NCI-H2081 (cell line): ENCODE measurements around the gene HOXA4.

Experiments used
- DNase-seq, 2 experiments: peaks; one replicate each; lab custom pipeline; 2025; lab: John Stamatoyannopoulos, UW

The HOXA4 gene

DNA sequence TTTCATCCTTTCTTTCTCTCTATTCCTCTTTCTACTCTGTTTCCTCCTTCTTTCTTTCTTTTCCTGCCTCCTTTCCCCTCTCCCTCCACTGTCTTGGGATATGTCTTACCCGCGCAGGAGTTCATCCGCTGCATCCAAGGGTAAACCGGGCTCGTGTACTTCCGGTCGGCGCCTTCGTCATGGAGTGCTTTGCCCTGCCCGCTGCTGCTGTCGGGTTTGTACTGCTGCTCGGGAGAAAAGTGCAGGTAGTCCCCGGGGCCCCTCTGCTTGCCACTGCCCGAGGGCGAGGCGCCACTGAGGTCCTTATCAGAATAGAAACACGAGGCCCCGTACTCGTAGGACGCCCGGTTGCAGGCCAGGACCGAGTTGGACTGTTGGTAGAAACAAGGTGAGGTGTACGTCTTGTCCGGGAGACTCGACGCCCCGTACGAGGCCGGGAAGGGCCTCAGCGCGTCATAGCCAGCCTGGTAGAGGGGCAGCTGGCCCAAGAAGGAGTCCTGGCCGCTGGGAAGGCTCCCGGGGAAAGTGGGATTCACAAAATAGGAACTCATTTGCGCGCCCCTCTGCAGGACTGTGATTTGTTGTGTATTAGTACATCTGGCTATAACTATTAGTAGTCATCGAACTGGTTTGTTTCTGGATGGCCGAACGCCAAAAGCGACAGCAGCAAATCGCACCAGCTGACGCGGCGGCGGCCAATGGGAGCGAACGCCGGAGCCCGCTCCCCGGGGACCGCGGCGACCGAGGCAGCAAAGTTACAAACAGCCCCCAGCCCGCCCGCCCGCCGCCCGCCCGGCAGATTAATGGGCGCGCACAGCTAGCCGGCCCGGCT, 16.9 kb upstream of the HOXA4 start, which contains the start of gene HOXA6:
TSS of gene HOXA6 (minus strand) at position 576 of the 832 bp plus-strand sequence. CDS start at position 551, 25 bp downstream.
- no peak for DNase-seq

DNA sequence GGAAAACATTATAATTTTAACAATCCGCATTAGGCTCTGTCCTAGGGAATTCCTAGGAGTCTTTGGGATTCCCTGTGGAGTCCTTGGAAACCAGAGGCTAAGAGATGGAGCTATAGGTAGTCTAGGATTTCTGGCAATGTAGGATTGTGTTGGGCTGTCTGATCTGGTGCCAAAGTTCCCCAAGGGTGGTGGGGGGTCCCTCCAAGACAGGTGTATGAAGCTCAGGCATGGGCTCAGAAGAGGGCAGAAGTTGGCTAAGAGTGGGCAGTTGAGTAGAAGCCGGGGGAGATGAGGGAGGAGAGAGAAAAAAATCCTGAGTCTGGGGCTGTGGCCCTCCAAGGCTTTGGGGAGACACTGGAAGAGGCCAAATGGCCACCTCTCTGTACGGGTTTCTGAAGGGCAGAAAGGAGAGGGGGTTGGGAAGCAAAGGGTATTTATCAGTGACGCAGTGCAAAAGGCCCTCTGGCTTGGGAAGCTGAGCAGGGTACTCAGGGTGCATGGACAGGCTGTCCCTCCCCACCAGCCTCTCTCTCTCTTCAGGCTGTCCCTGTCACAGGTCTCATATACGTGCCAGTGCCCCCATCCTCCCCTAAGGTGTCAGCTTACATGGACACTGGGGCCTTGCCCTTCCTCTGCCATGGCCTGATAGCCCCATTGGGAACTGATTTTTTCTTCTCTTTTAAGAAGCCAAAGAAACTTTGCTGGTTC, 16.1 kb upstream of the HOXA4 start:
- DNase-seq, result no peak

DNA sequence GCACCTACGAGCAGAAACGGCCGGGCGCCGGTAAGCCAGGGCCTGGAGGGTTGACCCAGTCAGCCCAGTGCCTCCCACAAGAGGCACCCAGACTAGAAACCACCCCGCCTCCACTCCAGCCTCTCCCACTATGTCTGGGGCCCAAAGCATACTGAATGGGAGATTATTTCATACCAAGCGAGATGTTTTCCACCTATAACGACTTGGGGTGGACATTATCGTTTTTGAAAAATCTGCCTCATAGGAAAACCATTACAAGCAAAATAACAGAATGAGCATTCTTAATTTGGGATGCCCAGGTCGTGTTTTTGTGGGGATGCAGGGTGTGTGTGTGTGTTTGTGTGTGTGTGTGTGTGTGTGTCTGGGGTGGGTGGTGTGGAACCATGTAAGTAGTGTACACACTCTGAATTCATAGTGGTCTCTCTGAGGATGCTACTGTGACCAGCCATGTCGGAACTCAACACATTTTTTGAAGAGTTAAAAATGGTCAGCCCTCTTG, 15.4 kb upstream of the HOXA4 start:
- DNase-seq, result no peak

DNA sequence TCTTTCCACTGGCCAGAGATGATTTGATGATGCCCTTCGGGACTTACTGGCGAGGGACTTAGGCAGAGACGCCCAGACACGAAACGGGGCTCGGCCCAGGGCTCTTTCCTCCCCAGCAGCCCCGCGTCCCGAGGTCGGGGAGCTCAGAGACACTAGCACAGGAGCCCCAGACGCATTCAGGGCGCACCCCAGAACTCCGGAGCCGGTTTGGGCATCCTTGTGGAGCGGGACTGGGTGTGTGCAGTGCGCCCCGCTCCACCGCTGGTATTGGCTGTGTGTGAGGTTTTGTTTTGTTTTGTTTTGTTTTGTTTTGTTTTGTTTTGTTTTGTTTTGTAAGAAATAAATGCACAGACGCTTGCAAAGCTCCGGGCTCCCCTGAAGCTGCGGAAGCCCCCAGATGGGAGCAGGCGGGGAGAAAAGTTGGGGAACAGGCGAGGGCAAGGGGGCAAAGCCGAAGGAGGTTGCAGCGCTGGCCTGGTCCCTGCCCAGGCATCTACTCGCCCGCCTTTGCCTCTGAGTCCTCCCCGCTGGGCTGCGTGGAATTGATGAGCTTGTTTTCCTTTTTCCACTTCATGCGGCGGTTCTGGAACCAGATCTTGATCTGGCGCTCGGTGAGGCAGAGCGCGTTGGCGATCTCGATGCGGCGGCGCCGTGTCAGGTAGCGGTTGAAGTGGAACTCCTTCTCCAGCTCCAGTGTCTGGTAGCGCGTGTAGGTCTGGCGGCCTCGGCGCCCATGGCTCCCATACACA, 14.8 kb upstream of the HOXA4 start:
- DNase-seq, result no peak

DNA sequence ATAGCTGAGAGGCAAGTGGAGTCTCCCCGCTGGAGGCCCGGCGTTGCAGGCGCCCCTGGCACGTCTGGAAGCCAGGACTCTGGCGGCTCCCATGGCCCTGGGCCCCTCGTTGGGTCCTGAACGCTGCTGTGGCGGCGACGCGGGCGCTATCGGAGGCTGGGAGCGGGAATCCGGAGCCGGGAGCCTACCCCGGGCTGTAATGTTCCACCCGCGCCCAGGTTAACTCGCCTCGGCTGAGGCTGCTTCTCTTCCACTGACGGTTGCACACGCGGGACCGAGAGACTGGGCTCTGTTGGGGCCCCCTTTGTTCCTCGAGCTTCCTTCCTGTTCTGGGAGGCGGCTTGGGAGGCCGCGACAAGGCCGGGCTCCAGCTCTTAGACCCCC, 14.2 kb upstream of the HOXA4 start:
- DNase-seq, result no peak

DNA sequence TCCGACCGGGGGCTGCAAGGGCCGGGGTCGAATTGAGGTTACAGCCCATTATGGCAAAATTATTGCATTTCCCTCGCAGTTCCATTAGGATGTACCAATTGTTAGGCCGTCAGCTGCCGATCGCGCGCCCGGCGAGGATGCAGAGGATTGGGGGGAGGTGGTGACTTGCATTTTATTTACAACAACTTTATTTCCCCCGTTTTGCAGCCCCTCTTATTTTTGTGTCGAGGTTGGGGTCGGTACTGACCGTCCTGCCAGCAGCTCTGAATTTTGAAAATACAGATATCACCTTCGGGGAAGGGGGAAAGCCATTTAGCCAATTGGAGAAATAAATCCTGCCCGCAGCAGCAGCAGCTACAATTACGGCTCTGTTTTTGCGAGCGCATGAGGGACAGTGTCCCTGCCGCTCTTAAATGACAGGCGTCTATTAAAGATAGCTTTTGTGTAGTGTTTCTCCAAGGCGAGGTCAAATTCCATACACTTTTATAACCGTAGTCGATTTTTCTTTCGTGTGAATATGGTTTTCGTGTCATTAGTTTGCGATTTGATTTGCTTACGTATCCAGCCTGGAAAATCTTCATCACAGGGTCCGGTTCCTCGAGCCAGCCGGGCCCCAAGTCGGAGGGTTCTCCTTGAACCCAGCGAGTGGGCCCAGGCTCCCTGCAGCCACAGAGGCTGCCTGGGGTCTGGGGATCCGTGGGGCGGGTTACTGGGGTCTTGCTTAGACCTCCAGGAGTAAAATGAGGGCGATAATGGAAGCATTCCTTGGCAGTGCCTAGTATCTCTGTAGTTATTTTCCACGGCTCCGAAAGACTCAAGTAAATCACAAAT, 13.6 kb upstream of the HOXA4 start:
- DNase-seq, result no peak

DNA sequence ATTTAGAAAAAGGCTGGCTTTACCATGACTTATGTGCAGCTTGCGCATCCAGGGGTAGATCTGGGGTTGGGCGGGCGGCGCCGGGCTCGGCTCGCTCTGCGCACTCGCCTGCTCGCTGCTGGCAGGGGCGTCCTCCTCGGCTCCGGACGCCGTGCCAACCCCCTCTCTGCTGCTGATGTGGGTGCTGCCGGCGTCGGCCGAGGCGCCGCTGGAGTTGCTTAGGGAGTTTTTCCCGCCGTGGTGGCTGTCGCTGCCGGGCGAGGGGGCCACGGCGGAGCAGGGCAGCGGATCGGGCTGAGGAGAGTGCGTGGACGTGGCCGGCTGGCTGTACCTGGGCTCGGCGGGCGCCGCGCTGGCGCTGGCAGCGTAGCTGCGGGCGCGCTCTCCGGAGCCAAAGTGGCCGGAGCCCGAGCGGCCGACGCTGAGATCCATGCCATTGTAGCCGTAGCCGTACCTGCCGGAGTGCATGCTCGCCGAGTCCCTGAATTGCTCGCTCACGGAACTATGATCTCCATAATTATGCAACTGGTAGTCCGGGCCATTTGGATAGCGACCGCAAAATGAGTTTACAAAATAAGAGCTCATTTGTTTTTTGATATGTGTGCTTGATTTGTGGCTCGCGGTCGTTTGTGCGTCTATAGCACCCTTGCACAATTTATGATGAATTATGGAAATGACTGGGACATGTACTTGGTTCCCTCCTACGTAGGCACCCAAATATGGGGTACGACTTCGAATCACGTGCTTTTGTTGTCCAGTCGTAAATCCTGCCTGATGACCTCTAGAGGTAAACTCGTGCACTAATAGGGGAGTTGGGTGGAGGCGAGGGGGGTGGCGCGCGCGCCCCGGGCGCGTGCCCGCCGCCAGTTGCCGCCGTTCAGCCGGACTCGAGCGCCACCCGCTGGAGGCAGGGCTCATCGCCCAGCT, 12.7 kb upstream of the HOXA4 start, which contains the start of gene HOXA5:
TSS of gene HOXA5 (minus strand) at position 659 of the 927 bp plus-strand sequence. CDS start at position 585, 74 bp downstream.
- DNase-seq, result no peak

DNA sequence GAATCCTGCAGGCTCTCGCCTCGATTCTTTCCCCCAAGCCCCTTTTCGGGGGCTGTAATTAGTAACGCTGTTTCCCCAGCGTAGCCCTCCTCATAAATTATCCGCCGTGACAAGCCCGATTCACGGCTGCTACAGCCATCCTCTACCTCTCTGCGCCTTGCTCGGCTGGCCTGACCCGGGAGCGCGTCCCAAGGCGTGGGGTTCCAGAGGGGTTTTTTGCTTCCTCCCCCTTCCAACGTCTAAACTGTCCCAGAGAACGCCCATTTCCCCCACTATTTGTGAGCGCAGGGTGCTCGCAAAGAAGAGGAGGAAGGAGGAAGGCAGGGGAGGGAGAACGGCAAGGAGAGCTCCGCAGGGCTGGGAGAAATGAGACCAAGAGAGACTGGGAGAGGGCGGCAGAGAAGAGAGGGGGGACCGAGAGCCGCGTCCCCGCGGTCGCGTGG, 12.0 kb upstream of the HOXA4 start:
- no peak for DNase-seq

DNA sequence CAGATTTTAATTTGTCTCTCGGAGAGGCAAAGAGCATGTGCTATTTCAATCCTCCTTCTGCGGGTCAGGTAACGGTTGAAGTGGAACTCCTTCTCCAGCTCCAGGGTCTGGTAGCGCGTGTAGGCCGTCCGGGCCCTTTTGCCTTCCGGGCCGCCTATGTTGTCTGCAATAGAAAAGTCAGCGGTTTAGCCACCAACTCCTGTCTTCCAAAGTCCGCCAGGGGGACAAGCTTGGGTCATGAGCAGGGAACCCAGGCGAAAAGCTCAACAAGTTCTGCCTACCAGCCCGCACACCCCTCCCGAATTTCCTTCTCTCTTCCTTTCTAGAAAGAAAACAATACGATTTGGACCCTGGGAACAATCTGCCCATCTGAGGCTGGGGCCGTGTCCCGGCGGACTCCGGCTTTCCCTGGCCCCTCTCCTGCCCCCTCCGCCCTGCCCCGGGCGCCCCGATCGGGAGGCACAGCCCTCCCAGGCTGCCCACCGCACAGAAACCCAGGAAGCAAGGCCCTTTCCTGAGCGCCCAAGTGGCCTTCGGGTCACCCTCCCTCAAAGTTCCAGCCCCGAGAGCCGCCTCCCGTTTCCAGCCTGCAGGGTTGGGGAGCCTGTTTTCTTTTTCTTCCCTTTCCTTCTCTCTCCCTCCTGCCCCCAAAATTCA, 11.5 kb upstream of the HOXA4 start:
- no peak for DNase-seq

DNA sequence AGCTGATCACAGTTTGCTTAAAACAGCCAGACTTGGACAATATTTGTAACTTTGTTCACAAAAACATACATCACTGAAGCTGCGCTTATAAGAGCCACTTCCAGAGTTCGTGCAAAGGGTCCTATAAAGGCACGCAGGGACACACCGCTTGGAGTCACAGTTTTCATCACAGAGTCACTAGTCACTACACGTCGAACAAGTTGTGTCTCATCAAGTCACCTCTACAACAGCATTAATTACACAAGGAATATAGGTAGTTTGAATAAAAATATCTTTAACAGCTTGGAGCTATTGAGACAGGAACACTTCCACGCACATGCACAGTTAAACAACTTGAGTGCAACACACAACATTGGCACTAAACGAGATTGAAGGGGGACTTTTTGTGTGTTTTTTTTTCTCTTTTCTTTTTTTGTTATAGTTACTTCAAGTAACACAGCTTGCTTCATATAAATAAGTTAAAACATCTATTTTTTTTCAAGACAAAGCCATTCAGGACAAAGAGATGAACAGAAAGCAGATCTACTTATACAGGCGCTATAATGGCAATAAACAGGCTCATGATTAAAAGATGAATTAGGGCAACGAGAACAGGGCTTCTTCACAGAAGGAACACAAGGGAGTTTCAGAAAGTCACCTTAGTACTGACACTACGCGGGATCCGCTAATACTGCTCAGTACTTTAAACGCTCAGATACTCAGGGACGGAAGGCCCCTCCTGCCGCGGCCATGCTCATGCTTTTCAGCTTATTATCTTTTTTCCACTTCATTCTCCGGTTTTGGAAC, 10.8 kb upstream of the HOXA4 start:
- DNase-seq, result no peak

DNA sequence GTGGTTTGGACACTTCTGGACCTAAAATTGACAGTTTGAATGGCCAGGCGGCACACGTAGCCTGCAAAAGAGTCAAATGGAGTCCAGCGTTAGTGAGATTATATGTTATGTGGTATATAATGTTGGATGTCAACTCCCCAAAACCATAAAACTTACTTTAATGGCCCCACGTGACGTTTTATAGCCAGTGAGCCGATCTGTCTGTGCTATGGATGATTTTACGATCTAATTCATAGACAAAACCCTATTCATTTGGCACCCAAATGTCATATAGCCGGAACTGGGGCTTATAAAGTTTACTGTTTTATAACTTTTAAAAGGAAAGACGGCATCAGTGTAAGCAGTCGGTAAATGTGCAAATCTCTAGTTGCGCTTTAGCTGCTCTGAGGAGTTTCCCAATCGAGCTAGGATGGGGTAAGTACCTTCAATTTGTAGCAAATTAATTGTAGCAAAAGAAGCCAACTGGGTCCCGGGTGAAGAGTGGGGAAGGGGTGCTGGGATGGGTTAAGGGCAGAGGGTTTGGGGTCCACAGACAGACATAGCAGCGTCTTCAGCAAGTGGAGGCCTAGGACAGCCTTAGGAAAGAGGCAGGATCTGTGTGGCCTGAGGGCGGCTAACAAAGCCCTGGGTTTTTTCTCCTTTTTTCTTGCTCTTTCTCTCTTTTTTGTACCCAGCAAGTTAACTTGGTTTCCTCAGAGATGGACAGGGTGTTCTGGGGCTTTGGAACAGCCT, 9.7 kb upstream of the HOXA4 start:
- DNase-seq, result no peak

DNA sequence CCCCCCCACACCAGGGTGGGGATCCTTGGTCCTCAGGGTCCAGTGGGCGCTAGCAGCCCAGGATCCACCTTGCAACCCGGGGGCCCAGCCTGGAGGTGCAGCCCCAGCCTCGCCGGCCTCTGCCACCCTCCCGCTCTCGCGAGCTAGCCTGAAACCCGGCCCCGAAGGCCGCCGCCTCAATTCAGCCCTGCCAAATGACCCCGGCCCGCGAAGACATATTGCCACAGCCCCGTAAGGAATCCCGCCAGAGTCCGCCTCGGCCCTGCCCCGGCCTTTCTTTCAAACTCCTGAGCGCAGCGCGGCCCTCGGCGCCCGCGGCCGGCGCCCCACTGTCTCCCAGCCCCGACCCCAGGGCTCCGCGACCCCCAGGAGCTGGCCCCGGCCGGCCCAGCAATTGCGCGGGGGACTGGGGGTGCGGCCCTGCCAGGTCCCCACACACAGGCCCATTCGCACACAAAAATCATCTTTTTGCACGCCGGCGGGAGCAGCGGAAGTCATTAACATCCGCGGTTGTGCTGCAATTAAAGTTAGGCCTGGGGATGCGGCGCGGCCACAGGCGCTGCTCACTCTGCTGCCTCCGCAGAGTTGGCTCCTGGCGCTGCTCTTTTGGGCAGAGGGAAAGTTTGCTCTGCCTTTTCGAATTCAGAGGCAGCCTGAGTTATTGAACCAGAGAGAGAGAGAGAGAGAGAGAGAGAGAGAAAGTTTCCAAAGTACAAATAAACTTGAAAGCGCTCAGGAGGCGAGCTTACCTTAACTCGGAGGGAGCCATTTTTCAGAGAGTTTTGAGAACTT, 9.0 kb upstream of the HOXA4 start:
- no peak for DNase-seq

DNA sequence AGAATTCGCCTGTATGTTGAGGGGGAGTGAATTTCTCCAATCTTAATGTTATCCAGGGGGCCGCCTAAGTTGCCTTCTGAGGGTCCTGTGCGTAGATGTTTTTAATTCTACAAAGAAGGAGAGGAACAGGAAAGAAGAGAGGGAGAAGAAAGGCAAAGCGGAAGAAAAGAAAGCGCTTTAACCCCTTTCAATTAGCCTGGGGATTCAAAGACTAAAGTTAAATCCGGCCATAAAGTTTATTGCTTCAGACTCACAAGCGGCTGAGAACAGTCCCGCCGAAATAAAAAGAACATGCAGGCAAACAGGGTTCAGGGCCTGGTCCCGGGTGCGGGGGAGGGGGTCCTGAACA, 8.4 kb upstream of the HOXA4 start:
- no peak for DNase-seq

DNA sequence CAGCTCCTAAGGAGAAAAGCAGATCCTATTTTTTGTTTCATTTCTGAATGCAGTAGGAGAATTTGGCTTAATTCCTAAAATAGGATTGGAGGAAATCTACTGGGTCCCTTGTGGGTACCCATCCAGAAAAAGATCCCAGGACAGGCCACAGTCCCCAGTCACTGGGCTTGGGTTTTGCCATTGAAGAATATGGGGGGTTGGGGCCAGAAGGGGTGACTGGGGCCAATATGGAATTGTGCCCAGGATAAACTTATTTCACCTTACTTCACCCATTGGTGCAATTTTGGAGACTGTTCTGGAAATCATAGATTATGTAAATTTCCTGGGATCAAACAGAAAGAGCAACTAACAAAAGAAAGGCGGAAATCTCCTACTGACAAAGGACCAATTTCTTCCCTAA, 7.9 kb upstream of the HOXA4 start:
- no peak for DNase-seq

DNA sequence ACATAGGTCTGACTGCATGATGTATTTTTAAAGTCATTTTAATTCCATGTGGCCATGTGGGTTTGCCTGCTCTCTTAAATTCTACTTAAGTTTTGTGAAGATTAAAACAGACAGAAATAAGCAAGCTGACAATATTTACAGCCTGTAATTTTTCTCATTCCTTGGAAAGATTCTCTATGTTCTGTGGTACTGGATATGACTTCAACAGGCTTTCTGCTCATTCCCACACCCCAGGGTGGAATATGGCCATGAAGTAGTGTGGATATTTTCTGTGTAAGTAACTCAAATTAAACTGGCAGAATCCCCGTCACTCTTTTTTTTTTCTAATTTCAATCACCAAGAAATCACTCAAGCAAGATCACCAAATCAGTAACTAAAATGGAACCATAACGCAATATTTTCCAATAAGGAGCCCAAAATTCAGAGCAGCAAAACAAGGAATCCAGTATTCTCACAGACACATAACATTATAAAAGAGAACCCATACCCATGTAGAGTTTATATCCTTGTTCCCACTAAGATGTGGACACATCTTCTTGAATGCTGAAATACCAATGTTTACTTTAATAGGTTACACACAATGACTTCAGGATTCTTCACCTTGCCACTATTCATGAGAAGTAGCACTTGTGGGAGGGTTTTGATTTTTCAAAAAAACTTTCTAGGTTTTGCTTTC, 7.2 kb upstream of the HOXA4 start:
- DNase-seq, result no peak

DNA sequence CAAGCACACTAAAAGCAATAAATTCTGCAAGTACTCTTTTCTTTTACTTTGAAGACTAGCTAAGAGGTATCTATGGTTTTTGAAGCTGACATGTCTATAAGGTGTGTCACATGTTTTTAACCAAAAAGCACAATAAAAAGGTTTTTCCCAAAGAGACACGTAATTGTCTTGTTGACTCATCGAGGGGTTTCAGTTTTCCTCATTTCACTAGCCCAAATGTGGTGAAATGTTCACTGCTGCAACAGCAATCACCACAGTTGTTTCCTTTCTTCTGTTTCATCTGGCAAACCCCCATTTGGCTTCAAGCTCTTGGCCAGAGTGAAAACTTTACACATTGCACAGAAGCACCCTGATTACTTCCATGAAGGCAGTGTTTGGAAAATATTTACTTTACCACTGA, 3.8 kb upstream of the HOXA4 start:
- no peak for DNase-seq
